Measurements from ENCODE around the gene ENOX1.

GRCh38 chr13:43776006-43776405, 10.8 kb downstream of the ENOX1 start:
- TF ChIP-seq, protein P1, sequence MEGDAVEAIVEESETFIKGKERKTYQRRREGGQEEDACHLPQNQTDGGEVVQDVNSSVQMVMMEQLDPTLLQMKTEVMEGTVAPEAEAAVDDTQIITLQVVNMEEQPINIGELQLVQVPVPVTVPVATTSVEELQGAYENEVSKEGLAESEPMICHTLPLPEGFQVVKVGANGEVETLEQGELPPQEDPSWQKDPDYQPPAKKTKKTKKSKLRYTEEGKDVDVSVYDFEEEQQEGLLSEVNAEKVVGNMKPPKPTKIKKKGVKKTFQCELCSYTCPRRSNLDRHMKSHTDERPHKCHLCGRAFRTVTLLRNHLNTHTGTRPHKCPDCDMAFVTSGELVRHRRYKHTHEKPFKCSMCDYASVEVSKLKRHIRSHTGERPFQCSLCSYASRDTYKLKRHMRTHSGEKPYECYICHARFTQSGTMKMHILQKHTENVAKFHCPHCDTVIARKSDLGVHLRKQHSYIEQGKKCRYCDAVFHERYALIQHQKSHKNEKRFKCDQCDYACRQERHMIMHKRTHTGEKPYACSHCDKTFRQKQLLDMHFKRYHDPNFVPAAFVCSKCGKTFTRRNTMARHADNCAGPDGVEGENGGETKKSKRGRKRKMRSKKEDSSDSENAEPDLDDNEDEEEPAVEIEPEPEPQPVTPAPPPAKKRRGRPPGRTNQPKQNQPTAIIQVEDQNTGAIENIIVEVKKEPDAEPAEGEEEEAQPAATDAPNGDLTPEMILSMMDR (IDR thresholded peaks at IDR 0.05) = no peak
- TF ChIP-seq POLR2AphosphoS5 (IDR thresholded peaks at IDR 0.05) (no peak), POLR2A (IDR thresholded peaks at IDR 0.05) (no peak)
